ENCODE measurements around the gene MAP2K5.

- TF ChIP-seq ZNF317 (CRISPR knock-in tag; IDR thresholded peaks at IDR 0.05; ENCODE audit: borderline replicate concordance, low read depth) (no peak), SP1 (CRISPR knock-in tag; conservative IDR thresholded peaks at IDR 0.05) (no peak), FOXK1 (CRISPR knock-in tag; IDR thresholded peaks at IDR 0.05) (no peak), NFYB (CRISPR knock-in tag; conservative IDR thresholded peaks at IDR 0.05; ENCODE audit: low read depth) (no peak), E2F1 (CRISPR knock-in tag; IDR thresholded peaks at IDR 0.05) (no peak), CTCF (IDR thresholded peaks at IDR 0.05) (no peak), SMAD4 (CRISPR knock-in tag; IDR thresholded peaks at IDR 0.05) (no peak)
These were observed 7.2 kb downstream of the MAP2K5 start for GRCh38 chr15:67549736-67550135.

All from WTC11 (cell line).